Astrocyte (in vitro differentiated cells and primary cell): ENCODE measurements around the gene OR2A1. TPM values are rescaled to one million over a fixed set of nuclear protein-coding genes. Genes with fewer than 3 reads are reported as not detected.
"Not testable (repeated sequence)": the region's sequence is repeated elsewhere in the genome, so short reads cannot be mapped to it uniquely, and the experiment has no call there.

ENCODE experiments used
- DNase-seq: peaks from one replicate; pipeline ENCODE4 v3.0.0-alpha.2; 2010; ENCODE audit warnings: low read depth
- FAIRE-seq: peaks from 2 replicates; lab custom pipeline; 2011; peaks lifted over from hg19 to GRCh38; lab: Jason Lieb, UNC
- H2AFZ ChIP-seq: 2 replicates; pipeline ENCODE4 v1.6.0; 2012; ENCODE audit warnings: low read depth, low read length, inconsistent platforms
- H3K27ac ChIP-seq: 2 replicates; pipeline ENCODE4 v1.5.1; 2011; ENCODE audit warnings: low read depth, low read length, inconsistent platforms
- H3K27me3 ChIP-seq: 2 replicates; pipeline ENCODE4 v1.6.0; 2011; ENCODE audit warnings: low read length, inconsistent platforms; ENCODE audit not compliant: insufficient read depth
- H3K36me3 ChIP-seq: 2 replicates; pipeline ENCODE4 v1.5.1; 2011; ENCODE audit warnings: low read length, inconsistent platforms; ENCODE audit not compliant: insufficient read depth
- H3K4me1 ChIP-seq: 2 replicates; pipeline ENCODE4 v1.5.1; 2011; ENCODE audit warnings: low read length, inconsistent platforms; ENCODE audit not compliant: insufficient read depth
- H3K4me2 ChIP-seq: 2 replicates; pipeline ENCODE4 v1.6.0; 2012; ENCODE audit warnings: low read length, inconsistent platforms
- H3K4me3 ChIP-seq: 2 replicates; pipeline ENCODE4 v1.5.1; 2011; ENCODE audit warnings: low read depth, mild to moderate bottlenecking, low read length, inconsistent platforms; ENCODE audit not compliant: insufficient read depth
- H3K79me2 ChIP-seq: 2 replicates; pipeline ENCODE4 v1.6.0; 2012; ENCODE audit warnings: mild to moderate bottlenecking, low read length, inconsistent platforms; ENCODE audit not compliant: insufficient read depth
- H3K9ac ChIP-seq: 2 replicates; pipeline ENCODE4 v1.6.0; 2012; ENCODE audit warnings: mild to moderate bottlenecking, low read length, inconsistent platforms
- H3K9me3 ChIP-seq: 2 replicates; pipeline ENCODE4 v1.5.1; 2012; ENCODE audit warnings: low read depth, mild to moderate bottlenecking, low read length, inconsistent platforms; ENCODE audit not compliant: insufficient read depth
- H4K20me1 ChIP-seq: 2 replicates; pipeline ENCODE4 v1.6.0; 2012; ENCODE audit warnings: low read length, inconsistent platforms; ENCODE audit not compliant: insufficient read depth
- H3K27ac Mint-ChIP-seq: one replicate; pipeline ENCODE4 v1.8.0; 2021; ENCODE audit warnings: mild to moderate bottlenecking, mixed read lengths; ENCODE audit not compliant: unreplicated experiment
- H3K27me3 Mint-ChIP-seq: one replicate; pipeline ENCODE4 v1.8.0; 2021; ENCODE audit warnings: low read depth, mixed read lengths; ENCODE audit not compliant: unreplicated experiment
- H3K36me3 Mint-ChIP-seq: one replicate; pipeline ENCODE4 v1.8.0; 2021; ENCODE audit warnings: low read depth, mixed read lengths; ENCODE audit not compliant: unreplicated experiment
- H3K4me1 Mint-ChIP-seq: one replicate; pipeline ENCODE4 v1.8.0; 2021; ENCODE audit warnings: low read depth, mixed read lengths; ENCODE audit not compliant: unreplicated experiment
- H3K4me3 Mint-ChIP-seq: one replicate; pipeline ENCODE4 v1.8.0; 2021; ENCODE audit warnings: mild to moderate bottlenecking, moderate library complexity, mixed read lengths; ENCODE audit not compliant: unreplicated experiment
- H3K9me3 Mint-ChIP-seq: one replicate; pipeline ENCODE4 v1.8.0; 2021; ENCODE audit warnings: mild to moderate bottlenecking, mixed read lengths; ENCODE audit not compliant: unreplicated experiment
- total RNA-seq: library from RNA; stranded (reverse); gene quantifications from 2 replicates; pipeline ENCODE4 v1.2.1, GENCODE V29; 2021

The OR2A1 gene
- total RNA-seq, 1 donor from 2014 or later: not detected

DNA sequence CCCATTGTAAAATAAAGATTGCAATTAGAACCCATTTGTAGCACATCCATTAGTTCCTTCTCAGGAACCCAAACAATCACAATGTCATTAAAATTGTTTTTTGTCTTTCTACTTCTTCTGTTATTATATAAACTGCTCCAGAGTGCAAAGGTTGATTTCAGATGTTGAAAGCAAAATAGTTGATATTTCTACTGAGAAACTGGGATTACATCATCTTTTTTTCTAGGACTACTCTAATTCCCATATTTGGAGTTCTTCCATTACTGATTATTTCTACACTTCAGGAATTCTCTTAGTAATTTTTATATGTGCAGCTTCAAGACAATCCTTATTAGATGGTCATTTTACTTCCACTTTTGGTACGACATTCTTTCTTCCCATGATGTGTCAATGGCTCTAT, 5.3 kb downstream of the OR2A1 start:
- DNase-seq, H3K4me3 ChIP-seq, FAIRE-seq, H3K9ac ChIP-seq, H3K36me3 ChIP-seq, H3K9me3 ChIP-seq, H3K27me3 ChIP-seq, H3K4me3 Mint-ChIP-seq, H4K20me1 ChIP-seq, H3K4me1 Mint-ChIP-seq, H3K4me1 ChIP-seq, H3K27ac ChIP-seq, H2AFZ ChIP-seq, H3K27me3 Mint-ChIP-seq, H3K27ac Mint-ChIP-seq, H3K79me2 ChIP-seq, H3K4me2 ChIP-seq, H3K36me3 Mint-ChIP-seq, H3K9me3 Mint-ChIP-seq: not testable (repeated sequence)

- H3K9me3 Mint-ChIP-seq, H3K27me3 ChIP-seq, DNase-seq, H3K27me3 Mint-ChIP-seq, H2AFZ ChIP-seq, H3K4me2 ChIP-seq, H4K20me1 ChIP-seq, H3K36me3 ChIP-seq, H3K4me3 ChIP-seq, H3K9ac ChIP-seq, FAIRE-seq, H3K9me3 ChIP-seq, H3K79me2 ChIP-seq, H3K36me3 Mint-ChIP-seq, H3K4me3 Mint-ChIP-seq, H3K27ac ChIP-seq, H3K27ac Mint-ChIP-seq, H3K4me1 ChIP-seq, H3K4me1 Mint-ChIP-seq: not testable (repeated sequence)
Observed at GRCh38 chr7:144319547-144319946, 7.3 kb downstream of the OR2A1 start.

- not testable (repeated sequence) for H3K9me3 Mint-ChIP-seq, H3K4me1 Mint-ChIP-seq, H3K27ac ChIP-seq, H3K27ac Mint-ChIP-seq, H3K9ac ChIP-seq, H3K27me3 ChIP-seq, DNase-seq, H3K4me1 ChIP-seq, H4K20me1 ChIP-seq, H3K36me3 ChIP-seq, H3K36me3 Mint-ChIP-seq, H3K4me3 Mint-ChIP-seq, H3K27me3 Mint-ChIP-seq, H3K4me2 ChIP-seq, H3K4me3 ChIP-seq, H3K9me3 ChIP-seq, FAIRE-seq, H3K79me2 ChIP-seq, H2AFZ ChIP-seq
Observed at GRCh38 chr7:144321677-144322206, 9.5 kb downstream of the OR2A1 start.

DNA sequence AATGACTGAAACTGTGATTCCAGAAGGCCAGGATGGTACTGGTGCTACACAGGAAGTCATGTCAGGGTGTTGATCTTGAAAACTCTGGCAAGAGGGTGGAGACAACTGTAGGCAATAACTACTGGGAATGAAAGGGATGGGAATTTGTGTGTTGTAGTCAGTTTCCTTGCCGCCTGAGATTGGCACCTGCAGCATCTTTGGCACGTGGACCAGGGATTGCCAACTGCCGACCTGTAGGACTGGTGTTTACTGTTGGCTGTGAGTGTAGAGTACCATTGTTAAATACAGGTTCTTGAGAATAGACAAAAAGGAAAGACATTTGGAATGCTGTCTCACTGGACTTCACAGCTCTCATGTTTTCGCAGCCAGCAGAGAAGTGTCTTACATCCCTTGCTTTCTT, 11.1 kb downstream of the OR2A1 start:
- not testable (repeated sequence) for FAIRE-seq, H3K27ac Mint-ChIP-seq

GRCh38 chr7:144325868-144326267, 13.6 kb downstream of the OR2A1 start:
- not testable (repeated sequence) for FAIRE-seq

More for the DNA sequence above, 11.1 kb downstream of the OR2A1 start:
- H4K20me1 ChIP-seq, H3K27me3 Mint-ChIP-seq, H3K4me2 ChIP-seq, H3K27ac ChIP-seq, H3K27me3 ChIP-seq, DNase-seq, H3K4me3 ChIP-seq, H3K4me3 Mint-ChIP-seq, H3K9ac ChIP-seq, H3K36me3 Mint-ChIP-seq, H3K4me1 Mint-ChIP-seq, H3K36me3 ChIP-seq, H3K9me3 Mint-ChIP-seq, H3K4me1 ChIP-seq, H3K79me2 ChIP-seq, H3K9me3 ChIP-seq, H2AFZ ChIP-seq: not testable (repeated sequence)

GRCh38 chr7:144330044-144330443, 17.8 kb downstream of the OR2A1 start:
- H3K27ac Mint-ChIP-seq, H2AFZ ChIP-seq, H3K27me3 Mint-ChIP-seq, H3K4me3 Mint-ChIP-seq, H3K4me1 ChIP-seq, H3K4me1 Mint-ChIP-seq, H3K9me3 ChIP-seq, H3K4me3 ChIP-seq, FAIRE-seq, DNase-seq, H4K20me1 ChIP-seq, H3K79me2 ChIP-seq, H3K36me3 Mint-ChIP-seq, H3K9me3 Mint-ChIP-seq, H3K27ac ChIP-seq, H3K36me3 ChIP-seq, H3K27me3 ChIP-seq, H3K9ac ChIP-seq, H3K4me2 ChIP-seq: not testable (repeated sequence)

More at GRCh38 chr7:144325868-144326267, 13.6 kb downstream of the OR2A1 start:
- not testable (repeated sequence) for H2AFZ ChIP-seq, H3K4me3 Mint-ChIP-seq, H3K79me2 ChIP-seq, H3K4me1 ChIP-seq, H3K27ac ChIP-seq, H3K27me3 ChIP-seq, H3K9me3 Mint-ChIP-seq, H3K4me2 ChIP-seq, H3K27ac Mint-ChIP-seq, H3K4me3 ChIP-seq, H3K36me3 ChIP-seq, DNase-seq, H3K36me3 Mint-ChIP-seq, H3K4me1 Mint-ChIP-seq, H3K9ac ChIP-seq, H3K27me3 Mint-ChIP-seq, H4K20me1 ChIP-seq, H3K9me3 ChIP-seq
